ENCODE data around the gene ZIC5. TPM values are rescaled to one million over a fixed set of nuclear protein-coding genes. Genes with fewer than 3 reads are reported as not detected.

ZIC5 gene
- total and polyA plus RNA-seq, 4 donors, result not detected

- Histone ChIP-seq H3K27me3 (ENCODE audit: control insufficient read depth in 4 of 4, insufficient read depth in 4 of 4, low read length in 3 of 4) (no peaks in the 10 kb centered on the region), H3K4me3 (ENCODE audit: low read depth in 1 of 3, low read length in 3 of 3) (no peak overlapping the region), H3K9me3 (ENCODE audit: control insufficient read depth in 4 of 4, low read length in 3 of 4) (no peaks in the 10 kb centered on the region), H3K27ac (ENCODE audit: low read depth in 1 of 2, low read length in 2 of 2) (no peak overlapping the region), H3K36me3 (ENCODE audit: control insufficient read depth in 4 of 4, insufficient read depth in 3 of 4, low read depth in 1 of 4, low read length in 3 of 4) (no peaks in the 10 kb centered on the region), H3K4me1 (ENCODE audit: control insufficient read depth in 4 of 4, insufficient read depth in 4 of 4, low read length in 3 of 4) (no peaks in the 10 kb centered on the region), H3K9ac (ENCODE audit: low read depth in 1 of 2, low read length in 2 of 2) (no peak overlapping the region)
- WGBS, result 80% methylated on average over 2 of the region's 2 CpGs
- TF ChIP-seq, protein P1, sequence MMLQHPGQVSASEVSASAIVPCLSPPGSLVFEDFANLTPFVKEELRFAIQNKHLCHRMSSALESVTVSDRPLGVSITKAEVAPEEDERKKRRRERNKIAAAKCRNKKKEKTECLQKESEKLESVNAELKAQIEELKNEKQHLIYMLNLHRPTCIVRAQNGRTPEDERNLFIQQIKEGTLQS (IDR thresholded peaks at IDR 0.05), result no peak
- no peak for TF ChIP-seq RAD21 (IDR thresholded peaks at IDR 0.05)
- DNase-seq (ENCODE audit: low spot score), result no peak
Measured at GRCh38 chr13:99919132-99919531, 52.4 kb downstream of the ZIC5 start.

DNA sequence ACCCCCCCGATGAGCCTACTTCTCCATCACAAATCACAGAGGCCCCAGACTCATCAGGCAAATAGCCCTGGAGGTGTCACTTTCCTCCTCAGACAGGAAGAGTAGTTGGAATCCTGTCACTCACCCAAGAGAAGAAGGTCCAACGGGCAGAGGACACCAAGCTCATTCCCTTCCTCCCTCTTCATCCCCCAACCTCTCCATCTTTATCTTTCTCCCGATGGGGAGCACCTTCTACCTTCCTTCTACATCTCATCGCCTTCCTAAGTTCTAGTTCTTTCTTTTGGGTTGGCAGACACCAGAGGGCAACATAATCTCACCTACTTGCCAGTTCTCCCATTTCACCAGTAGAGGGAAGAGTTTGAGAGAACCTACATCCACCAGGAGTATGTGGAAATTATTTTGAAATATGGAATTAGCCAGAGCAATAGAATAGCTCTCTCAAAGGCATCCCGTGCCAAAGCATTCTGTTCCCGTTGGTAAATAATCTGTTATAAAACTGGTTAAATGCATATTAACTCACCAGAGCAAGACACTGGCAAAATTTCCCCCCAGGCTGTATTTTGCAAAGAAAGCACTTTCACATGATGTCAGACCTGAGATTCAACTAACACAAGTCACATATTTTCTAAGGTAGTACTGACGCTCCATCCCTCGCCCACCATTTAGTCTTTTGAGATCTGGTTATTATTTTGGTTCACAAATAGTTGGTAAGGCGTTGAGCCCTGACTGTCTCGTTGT is 55.0 kb downstream of the ZIC5 start:
- H3K36me3 ChIP-seq (ENCODE audit: control insufficient read depth in 4 of 4, insufficient read depth in 3 of 4, low read depth in 1 of 4, low read length in 3 of 4), result no peaks in the 10 kb centered on the region
- no peaks in the 10 kb centered on the region for H3K27me3 ChIP-seq (ENCODE audit: control insufficient read depth in 4 of 4, insufficient read depth in 4 of 4, low read length in 3 of 4)
- H3K4me1 ChIP-seq (ENCODE audit: control insufficient read depth in 4 of 4, insufficient read depth in 4 of 4, low read length in 3 of 4), result no peaks in the 10 kb centered on the region
- TF ChIP-seq EGR1 (IDR thresholded peaks at IDR 0.05; ENCODE audit: low read depth in 2 of 2) (no peak), NR2F2 (IDR thresholded peaks at IDR 0.05) (no peak), SP1 (IDR thresholded peaks at IDR 0.05) (no peak), RXRA (IDR thresholded peaks at IDR 0.05) (peak in 1 of 2 donors; percentile 11), GABPA (IDR thresholded peaks at IDR 0.05 in 1 of 2, conservative IDR thresholded peaks at IDR 0.05 in 1 of 2) (no peak), HNF4G (IDR thresholded peaks at IDR 0.05) (no peak), RAD21 (IDR thresholded peaks at IDR 0.05) (peak; percentile 97 to 98), FOXA1 (IDR thresholded peaks at IDR 0.05) (no peak), CTCF (IDR thresholded peaks at IDR 0.05; ENCODE audit: low read depth, low read length, missing input control) (peak; percentile 97), JUND (IDR thresholded peaks at IDR 0.05) (no peak), YY1 (IDR thresholded peaks at IDR 0.05) (no peak), TAF1 (conservative IDR thresholded peaks at IDR 0.05) (no peak), ZBTB33 (IDR thresholded peaks at IDR 0.05) (no peak), HNF4A (conservative IDR thresholded peaks at IDR 0.05) (peak; percentile 11 to 30), FOXA2 (IDR thresholded peaks at IDR 0.05) (no peak)
- TF ChIP-seq, protein P2, sequence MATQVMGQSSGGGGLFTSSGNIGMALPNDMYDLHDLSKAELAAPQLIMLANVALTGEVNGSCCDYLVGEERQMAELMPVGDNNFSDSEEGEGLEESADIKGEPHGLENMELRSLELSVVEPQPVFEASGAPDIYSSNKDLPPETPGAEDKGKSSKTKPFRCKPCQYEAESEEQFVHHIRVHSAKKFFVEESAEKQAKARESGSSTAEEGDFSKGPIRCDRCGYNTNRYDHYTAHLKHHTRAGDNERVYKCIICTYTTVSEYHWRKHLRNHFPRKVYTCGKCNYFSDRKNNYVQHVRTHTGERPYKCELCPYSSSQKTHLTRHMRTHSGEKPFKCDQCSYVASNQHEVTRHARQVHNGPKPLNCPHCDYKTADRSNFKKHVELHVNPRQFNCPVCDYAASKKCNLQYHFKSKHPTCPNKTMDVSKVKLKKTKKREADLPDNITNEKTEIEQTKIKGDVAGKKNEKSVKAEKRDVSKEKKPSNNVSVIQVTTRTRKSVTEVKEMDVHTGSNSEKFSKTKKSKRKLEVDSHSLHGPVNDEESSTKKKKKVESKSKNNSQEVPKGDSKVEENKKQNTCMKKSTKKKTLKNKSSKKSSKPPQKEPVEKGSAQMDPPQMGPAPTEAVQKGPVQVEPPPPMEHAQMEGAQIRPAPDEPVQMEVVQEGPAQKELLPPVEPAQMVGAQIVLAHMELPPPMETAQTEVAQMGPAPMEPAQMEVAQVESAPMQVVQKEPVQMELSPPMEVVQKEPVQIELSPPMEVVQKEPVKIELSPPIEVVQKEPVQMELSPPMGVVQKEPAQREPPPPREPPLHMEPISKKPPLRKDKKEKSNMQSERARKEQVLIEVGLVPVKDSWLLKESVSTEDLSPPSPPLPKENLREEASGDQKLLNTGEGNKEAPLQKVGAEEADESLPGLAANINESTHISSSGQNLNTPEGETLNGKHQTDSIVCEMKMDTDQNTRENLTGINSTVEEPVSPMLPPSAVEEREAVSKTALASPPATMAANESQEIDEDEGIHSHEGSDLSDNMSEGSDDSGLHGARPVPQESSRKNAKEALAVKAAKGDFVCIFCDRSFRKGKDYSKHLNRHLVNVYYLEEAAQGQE (IDR thresholded peaks at IDR 0.05), result no peak
- TF ChIP-seq, protein P3, sequence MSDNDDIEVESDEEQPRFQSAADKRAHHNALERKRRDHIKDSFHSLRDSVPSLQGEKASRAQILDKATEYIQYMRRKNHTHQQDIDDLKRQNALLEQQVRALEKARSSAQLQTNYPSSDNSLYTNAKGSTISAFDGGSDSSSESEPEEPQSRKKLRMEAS (IDR thresholded peaks at IDR 0.05), result no peak
- TF ChIP-seq, protein P1 (IDR thresholded peaks at IDR 0.05), result no peak
- WGBS, result 33% methylated on average over 10 of the region's 10 CpGs
- DNase-seq (ENCODE audit: low spot score), result no peak
- no peak overlapping the region for H3K4me3 ChIP-seq (ENCODE audit: low read depth in 1 of 3, low read length in 3 of 3)
- H3K27ac ChIP-seq (ENCODE audit: low read depth in 1 of 2, low read length in 2 of 2), result no peak overlapping the region
- no peaks in the 10 kb centered on the region for H3K9me3 ChIP-seq (ENCODE audit: control insufficient read depth in 4 of 4, low read length in 3 of 4)
- no peak overlapping the region for H3K9ac ChIP-seq (ENCODE audit: low read depth in 1 of 2, low read length in 2 of 2)

All from liver (tissue), 9 donors.